ENCODE measurements around the gene KDM2A. TPM values are rescaled to one million over a fixed set of nuclear protein-coding genes. Genes with fewer than 3 reads are reported as not detected.

The KDM2A gene
- total RNA-seq, 1 experiment from 2014 or later: 50.4 TPM

DNA sequence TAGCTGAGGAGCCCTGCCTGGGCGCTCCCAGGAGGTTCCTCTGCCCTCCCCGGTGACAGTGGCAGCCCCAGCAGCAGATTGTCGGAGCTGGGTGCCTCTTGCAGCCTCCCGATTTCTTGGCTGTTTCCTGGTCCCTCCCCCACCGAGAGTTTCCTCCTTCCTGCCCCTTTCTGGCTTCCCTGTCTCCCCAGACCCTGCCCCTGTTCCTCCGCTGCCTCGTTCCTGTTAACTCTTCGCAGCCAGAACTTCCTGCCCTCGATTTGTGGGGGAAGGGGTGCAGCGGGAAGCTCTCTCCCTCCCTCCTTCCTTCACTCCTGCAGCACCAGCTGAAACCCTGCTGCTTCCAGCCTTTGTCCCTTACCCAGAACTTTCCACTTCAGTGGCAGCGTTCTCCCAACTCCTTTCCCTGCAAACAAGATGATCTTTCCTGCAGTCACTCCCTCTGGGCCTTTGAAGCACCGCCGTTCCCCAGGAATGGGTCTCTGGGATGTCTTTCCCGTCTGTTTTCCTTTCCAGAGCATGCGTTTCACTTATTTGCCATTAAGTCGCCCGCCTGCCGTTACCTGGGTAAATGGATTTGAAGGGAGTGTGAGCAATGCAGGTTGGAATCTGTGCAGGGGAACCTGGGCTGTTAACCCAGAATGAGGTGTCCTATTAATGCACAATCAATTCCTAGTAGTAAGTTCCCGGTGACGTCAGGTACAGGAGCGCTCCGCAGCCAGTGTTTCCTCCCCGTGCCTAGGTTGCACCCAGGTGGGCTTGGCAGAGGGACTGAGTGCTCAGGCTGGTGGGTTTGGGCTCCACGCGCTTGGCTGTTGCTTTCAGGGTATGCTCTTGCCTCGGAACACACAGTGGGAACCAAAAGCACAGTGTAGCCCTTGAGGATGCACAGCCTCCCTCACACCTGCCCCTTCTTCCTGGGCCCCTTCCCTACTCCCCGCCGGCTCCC, 151.5 kb downstream of the KDM2A start (continued):
- TF ChIP-seq, protein P1, sequence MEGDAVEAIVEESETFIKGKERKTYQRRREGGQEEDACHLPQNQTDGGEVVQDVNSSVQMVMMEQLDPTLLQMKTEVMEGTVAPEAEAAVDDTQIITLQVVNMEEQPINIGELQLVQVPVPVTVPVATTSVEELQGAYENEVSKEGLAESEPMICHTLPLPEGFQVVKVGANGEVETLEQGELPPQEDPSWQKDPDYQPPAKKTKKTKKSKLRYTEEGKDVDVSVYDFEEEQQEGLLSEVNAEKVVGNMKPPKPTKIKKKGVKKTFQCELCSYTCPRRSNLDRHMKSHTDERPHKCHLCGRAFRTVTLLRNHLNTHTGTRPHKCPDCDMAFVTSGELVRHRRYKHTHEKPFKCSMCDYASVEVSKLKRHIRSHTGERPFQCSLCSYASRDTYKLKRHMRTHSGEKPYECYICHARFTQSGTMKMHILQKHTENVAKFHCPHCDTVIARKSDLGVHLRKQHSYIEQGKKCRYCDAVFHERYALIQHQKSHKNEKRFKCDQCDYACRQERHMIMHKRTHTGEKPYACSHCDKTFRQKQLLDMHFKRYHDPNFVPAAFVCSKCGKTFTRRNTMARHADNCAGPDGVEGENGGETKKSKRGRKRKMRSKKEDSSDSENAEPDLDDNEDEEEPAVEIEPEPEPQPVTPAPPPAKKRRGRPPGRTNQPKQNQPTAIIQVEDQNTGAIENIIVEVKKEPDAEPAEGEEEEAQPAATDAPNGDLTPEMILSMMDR (IDR thresholded peaks at IDR 0.05 in 2 of 3, conservative IDR thresholded peaks at IDR 0.05 in 1 of 3; ENCODE audit: borderline replicate concordance in 1 of 3, insufficient read depth in 1 of 3, low read depth in 2 of 3, low read length in 2 of 3): no peak
- TF ChIP-seq, protein P2, sequence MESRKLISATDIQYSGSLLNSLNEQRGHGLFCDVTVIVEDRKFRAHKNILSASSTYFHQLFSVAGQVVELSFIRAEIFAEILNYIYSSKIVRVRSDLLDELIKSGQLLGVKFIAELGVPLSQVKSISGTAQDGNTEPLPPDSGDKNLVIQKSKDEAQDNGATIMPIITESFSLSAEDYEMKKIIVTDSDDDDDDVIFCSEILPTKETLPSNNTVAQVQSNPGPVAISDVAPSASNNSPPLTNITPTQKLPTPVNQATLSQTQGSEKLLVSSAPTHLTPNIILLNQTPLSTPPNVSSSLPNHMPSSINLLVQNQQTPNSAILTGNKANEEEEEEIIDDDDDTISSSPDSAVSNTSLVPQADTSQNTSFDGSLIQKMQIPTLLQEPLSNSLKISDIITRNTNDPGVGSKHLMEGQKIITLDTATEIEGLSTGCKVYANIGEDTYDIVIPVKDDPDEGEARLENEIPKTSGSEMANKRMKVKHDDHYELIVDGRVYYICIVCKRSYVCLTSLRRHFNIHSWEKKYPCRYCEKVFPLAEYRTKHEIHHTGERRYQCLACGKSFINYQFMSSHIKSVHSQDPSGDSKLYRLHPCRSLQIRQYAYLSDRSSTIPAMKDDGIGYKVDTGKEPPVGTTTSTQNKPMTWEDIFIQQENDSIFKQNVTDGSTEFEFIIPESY (IDR thresholded peaks at IDR 0.05; ENCODE audit: extremely low read depth, insufficient replicate concordance, low read length): no peak
- no peak for TF ChIP-seq POLR2A (IDR thresholded peaks at IDR 0.05; ENCODE audit: borderline replicate concordance, extremely low read depth, insufficient read depth, insufficient read length)
- TF ChIP-seq EZH2 (IDR thresholded peaks at IDR 0.05): no peak
- no peak for TF ChIP-seq FOSL1 (IDR thresholded peaks at IDR 0.05; ENCODE audit: low read depth)

DNA sequence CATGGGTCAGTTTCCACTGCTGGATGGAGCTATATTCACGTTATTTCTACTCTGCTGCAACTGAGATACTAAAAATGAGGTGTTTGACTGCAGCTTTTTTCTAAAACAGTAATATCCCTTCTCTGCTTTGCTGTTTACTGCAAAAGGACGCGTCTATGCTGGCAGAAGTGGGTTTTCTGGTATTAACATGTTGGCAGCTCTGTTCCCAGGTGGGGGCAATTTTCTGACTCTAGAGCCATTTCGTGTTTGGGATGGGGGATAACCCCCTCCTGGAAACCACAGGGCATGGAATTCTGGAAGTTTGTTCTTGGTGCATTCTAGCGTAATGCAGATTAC, 152.1 kb downstream of the KDM2A start:
- H3K27me3 ChIP-seq (ENCODE audit: insufficient read depth, low read length): no peaks in the 10 kb centered on the region
- no peak overlapping the region for H3K9ac ChIP-seq (ENCODE audit: low read length)
- no peaks in the 10 kb centered on the region for H3K9me3 ChIP-seq (ENCODE audit: control insufficient read depth in 1 of 2, insufficient read depth in 1 of 2, low read depth in 1 of 2, low read length in 2 of 2)
- TF ChIP-seq TCF7L2 (IDR thresholded peaks at IDR 0.05; ENCODE audit: borderline replicate concordance, extremely low read depth, insufficient read depth, insufficient read length) (no peak), REST (IDR thresholded peaks at IDR 0.05; ENCODE audit: low read depth) (no peak)
- TF ChIP-seq, protein P2 (IDR thresholded peaks at IDR 0.05; ENCODE audit: extremely low read depth, insufficient replicate concordance, low read length): no peak
- no peak overlapping the region for H3K4me3 ChIP-seq (replicated peaks in 1 of 2; ENCODE audit: low read depth in 1 of 2, low read length in 2 of 2)
- CTCF ChIA-PET: interaction anchor here (1.7 kb wide), 1 partner anchor 9 kb away, joined by 6 read pairs; no protein-coding TSS in a partner anchor
- peaks cover 97% of the 10 kb centered on the region for H3K79me2 ChIP-seq (ENCODE audit: insufficient read depth, low read length)
- no TSS peak for BruUV-seq (replicated peaks)
- H3K9me2 ChIP-seq (ENCODE audit: insufficient read depth): no peaks in the 10 kb centered on the region
- POLR2A ChIA-PET: interaction anchor here (0.8 kb wide), 1 partner anchor 31 kb away, joined by 3 read pairs; no protein-coding TSS in a partner anchor
- intact Hi-C loops (cut with micrococcal nuclease): no loop called here
- RAD21 ChIA-PET (ENCODE audit: low non-redundant PET in 1 of 2, low total read pairs in 2 of 2, uncharacterized antibody in 2 of 2, unreplicated experiment in 2 of 2): no interaction called here
- DNase-seq (ENCODE audit: low read depth, low spot score): no peak
- peaks cover 2 to 15% of the 10 kb centered on the region in 2 experiments; a peak in 1 of 4 replicates for H3K36me3 ChIP-seq (ENCODE audit: control insufficient read depth in 1 of 2, insufficient read depth in 2 of 2, low read length in 2 of 2)
- no peak overlapping the region for H3K4me2 ChIP-seq (ENCODE audit: low read length)
- H3K4me1 ChIP-seq (ENCODE audit: control insufficient read depth in 1 of 2, insufficient read depth in 2 of 2, low read length in 2 of 2): peaks cover 5 to 14% of the 10 kb centered on the region in 2 experiments; a peak in 3 of 4 replicates
- H2AFZ ChIP-seq (ENCODE audit: low read depth, low read length, poor library complexity, severe bottlenecking): no peak overlapping the region
- H4K20me1 ChIP-seq (ENCODE audit: insufficient read depth): no peaks in the 10 kb centered on the region
- ATAC-seq: no peak
- no peak overlapping the region for H3K27ac ChIP-seq (ENCODE audit: low read depth, low read length)

All from HCT116 (cell line).